Melanocyte of skin (primary cell): Measurements from ENCODE around the gene ANO9. TPM values are rescaled to one million over a fixed set of nuclear protein-coding genes. Genes with fewer than 3 reads are reported as not detected.

ENCODE experiments used
- small RNA-seq, 2 donors: library from RNA; depleted of rRNA; stranded (forward); fragments of <200 nt; gene quantifications; one replicate each; pipeline ENCODE3, GENCODE V24; 2012
- total RNA-seq, 2 donors: library from RNA; depleted of rRNA; stranded (reverse); fragments of >200 nt; gene quantifications; 2 replicates each; pipeline ENCODE4 v1.2.3, GENCODE V29; 2012

The ANO9 gene, protein sequence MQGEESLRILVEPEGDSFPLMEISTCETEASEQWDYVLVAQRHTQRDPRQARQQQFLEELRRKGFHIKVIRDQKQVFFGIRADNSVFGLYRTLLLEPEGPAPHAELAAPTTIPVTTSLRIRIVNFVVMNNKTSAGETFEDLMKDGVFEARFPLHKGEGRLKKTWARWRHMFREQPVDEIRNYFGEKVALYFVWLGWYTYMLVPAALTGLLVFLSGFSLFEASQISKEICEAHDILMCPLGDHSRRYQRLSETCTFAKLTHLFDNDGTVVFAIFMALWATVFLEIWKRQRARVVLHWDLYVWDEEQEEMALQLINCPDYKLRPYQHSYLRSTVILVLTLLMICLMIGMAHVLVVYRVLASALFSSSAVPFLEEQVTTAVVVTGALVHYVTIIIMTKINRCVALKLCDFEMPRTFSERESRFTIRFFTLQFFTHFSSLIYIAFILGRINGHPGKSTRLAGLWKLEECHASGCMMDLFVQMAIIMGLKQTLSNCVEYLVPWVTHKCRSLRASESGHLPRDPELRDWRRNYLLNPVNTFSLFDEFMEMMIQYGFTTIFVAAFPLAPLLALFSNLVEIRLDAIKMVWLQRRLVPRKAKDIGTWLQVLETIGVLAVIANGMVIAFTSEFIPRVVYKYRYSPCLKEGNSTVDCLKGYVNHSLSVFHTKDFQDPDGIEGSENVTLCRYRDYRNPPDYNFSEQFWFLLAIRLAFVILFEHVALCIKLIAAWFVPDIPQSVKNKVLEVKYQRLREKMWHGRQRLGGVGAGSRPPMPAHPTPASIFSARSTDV
- total RNA-seq = under 1 TPM in 1 of 2 donors, not detected in 1; under 0.01 TPM

DNA sequence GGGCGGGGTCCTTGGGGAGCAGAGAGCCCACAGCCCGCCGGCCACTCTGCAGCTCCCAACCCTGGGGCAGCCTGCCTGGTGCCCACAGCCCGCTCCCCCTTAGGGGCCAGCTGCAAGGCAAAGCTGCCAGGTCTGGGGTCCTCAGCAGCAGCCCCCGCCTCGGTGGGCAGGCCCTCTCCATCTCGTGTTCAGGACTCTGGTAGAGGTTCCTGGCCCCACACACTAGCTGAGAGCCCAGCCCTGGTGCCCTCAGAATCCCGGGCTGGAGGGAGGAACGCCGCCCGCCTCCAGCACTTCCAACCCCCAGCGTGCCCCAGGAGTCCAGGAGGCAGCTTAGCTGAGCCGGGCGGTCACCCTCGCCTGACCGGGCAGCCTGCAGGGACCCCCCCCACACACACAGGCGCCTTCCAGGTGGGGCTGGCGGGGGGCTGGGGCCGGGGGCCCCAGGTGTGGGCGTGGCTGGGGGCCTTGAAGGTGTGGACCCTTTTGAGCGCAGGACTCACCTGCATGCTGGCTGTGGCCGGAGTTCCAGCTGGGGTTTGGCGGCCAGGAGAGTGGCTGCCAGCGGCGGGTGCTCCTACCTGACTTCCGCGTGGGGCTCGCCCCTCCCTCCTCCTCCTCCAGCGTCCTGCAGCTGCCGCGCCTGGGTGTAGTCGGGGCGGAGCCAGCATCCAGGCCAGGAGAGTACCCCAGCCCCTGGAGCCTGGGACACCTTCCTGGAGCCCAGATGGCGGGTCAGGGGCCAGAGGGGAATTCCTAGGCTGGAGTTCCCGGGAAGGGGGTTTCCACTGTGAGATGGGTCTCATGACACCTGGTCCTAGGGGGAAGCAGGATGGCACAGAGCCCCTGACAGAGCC, at the start of gene ANO9:
Gene ANO9, minus strand, starts transcription at position 594 of the 857 bp plus-strand sequence. Its CDS starts 85 bp downstream, at position 509.

DNA sequence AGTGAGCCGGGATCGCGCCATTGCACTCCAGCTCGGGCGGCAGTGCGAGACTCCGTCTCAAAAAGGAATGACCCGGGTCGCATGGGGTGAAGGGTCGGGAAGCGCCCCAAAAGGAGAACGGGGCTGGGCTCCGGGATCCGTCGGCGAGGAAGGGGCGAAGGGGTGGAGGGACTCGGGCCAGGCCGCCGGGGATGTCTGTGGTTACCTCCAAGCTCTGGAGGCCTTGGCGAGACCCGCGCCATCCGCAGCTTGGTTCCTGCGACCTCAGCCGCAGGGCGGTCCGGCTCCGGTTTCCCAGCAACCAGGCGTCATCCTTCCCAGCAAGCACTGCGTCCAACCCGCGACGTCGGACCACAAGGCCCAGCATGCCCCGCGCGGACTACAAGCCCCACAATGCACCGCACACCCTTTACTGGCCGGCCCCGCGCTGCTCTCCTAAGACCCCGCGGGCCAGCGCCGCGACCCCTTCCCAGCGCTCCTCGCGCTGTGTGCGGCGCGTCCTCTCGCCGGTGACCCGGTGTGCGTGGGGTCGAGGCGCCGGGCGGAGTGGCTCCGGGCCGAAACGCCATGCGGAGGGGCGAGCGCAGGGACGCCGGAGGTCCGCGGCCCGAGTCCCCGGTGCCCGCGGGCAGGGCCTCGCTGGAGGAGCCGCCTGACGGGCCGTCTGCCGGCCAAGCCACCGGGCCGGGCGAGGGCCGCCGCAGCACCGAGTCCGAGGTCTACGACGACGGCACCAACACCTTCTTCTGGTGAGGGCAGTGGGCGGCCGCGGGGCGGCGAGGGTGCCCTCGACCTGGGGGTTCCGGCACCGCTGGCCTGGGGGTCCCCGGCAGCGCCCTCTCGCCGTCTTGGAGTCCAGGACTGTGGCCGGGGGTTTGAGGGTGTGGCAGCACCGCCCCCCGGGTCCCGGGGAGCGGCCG, 8.3 kb upstream of the ANO9 start, which contains the start of gene PTDSS2:
Gene PTDSS2, plus strand, starts transcription at position 391 of the 920 bp plus-strand sequence. Its CDS starts 177 bp downstream, at position 568.

DNA sequence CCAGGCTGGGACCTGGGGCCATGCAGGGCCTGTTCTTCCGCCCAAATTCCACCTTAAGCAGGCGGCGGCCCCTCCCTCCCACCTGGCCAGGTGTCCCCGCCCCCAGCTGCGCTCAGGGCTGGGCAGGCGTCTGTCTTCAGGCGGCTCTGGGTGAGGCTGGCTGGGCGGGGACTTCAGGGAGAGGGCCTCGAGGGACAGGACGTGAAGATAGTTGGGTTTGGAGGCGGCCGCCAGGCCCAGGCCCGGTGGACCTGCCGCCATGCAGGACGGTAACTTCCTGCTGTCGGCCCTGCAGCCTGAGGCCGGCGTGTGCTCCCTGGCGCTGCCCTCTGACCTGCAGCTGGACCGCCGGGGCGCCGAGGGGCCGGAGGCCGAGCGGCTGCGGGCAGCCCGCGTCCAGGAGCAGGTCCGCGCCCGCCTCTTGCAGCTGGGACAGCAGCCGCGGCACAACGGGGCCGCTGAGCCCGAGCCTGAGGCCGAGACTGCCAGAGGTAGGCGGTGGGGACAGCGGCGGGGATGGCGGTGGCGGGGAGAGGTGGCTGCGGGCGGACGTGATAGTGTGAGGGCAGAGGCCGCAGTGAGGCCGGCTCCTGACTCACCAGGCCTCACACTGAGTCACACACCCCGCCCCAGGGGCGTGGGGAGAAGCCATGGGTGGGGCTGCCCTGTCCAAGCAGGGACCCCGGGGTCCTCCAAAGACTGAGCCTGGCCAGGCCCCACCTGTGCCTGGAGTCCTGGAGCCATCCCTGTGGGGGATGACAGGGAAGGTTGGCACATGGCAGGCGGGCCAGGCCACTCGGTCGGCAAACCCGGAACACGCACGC, 47.6 kb downstream of the ANO9 start, which contains the start of gene PKP3:
Gene PKP3, plus strand, starts transcription at position 176 of the 824 bp plus-strand sequence. Its CDS starts 84 bp downstream, at position 260.

DNA sequence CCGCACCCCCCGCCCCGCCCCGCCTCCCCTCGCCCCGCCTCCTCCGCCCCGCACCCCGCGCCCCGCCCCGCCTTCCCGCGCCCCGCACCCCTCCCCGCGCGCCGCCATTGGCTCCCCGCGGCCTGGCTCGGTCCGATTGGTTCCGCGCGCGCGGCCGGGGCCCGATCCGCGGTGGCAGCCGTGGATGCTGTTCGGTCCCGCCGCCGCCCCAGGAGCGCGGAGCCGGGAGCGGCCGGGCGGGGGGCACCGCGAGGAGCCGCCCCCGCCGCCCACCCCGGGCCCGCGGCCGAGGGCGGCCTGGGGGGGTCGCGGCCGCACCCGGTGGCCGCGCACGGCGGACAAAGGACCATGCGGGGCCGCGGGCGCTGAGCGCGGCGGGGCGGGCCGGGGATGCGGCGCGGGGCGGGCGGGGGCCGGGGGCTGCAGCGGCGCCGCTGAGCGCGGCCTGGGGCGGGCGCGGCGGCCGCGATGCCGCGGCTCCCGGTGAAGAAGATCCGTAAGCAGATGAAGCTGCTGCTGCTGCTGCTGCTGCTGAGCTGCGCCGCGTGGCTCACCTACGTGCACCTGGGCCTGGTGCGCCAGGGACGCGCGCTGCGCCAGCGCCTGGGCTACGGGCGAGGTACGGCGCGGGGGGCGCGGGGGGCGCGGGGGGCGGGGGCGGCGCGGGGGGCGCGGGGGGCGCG, 72.3 kb downstream of the ANO9 start, which contains the start of gene B4GALNT4:
Gene B4GALNT4, plus strand, starts transcription at position 164 of the 683 bp plus-strand sequence. Its CDS starts 305 bp downstream, at position 469.

Small RNA genes lying within 50 kb of the gene (small RNA-seq; reads per million reads assigned to genes)
- 0 reads per million in 2 donors for gene RN7SL838P

Other genes with a start within 250 kb of the ANO9 start
- not detected for gene SCGB1C1, start 248.9 kb downstream of the ANO9 start, total RNA-seq
- gene BET1L, start 234.6 kb downstream of the ANO9 start, total RNA-seq = 10 to 100 TPM in 1 of 2 donors, 1 to 10 TPM in 1; 10.0 to 11.7 TPM
- 10 to 100 TPM; 91.2 to 96.4 TPM for gene RIC8A, start 234.3 kb downstream of the ANO9 start, total RNA-seq
- 1 to 10 TPM; 6.3 to 6.5 TPM for gene SIRT3, start 205.7 kb downstream of the ANO9 start, total RNA-seq
- 100 to 1,000 TPM; 109 to 159 TPM for gene PSMD13, start 205.0 kb downstream of the ANO9 start, total RNA-seq
- under 1 TPM in 1 of 2 donors, not detected in 1; under 0.01 TPM for gene NLRP6, start 163.6 kb downstream of the ANO9 start, total RNA-seq
- 1 to 10 TPM; 3.4 to 5.7 TPM for gene PGGHG, start 152.9 kb downstream of the ANO9 start, total RNA-seq
- not detected for gene IFITM5, start 142.5 kb downstream of the ANO9 start, total RNA-seq
- gene IFITM2, start 134.2 kb downstream of the ANO9 start, total RNA-seq = 10 to 100 TPM; 29.6 to 48.5 TPM
- 100 to 1,000 TPM; 611 to 715 TPM for gene IFITM1, start 128.0 kb downstream of the ANO9 start, total RNA-seq
- 100 to 1,000 TPM; 292 to 341 TPM for gene IFITM3, start 121.2 kb downstream of the ANO9 start, total RNA-seq
- gene B4GALNT4, start 72.5 kb downstream of the ANO9 start, total RNA-seq = 10 to 100 TPM in 1 of 2 donors, 1 to 10 TPM in 1; 5.0 to 15.8 TPM
- gene PKP3, start 47.8 kb downstream of the ANO9 start, total RNA-seq = 1 to 10 TPM; 1.3 to 1.4 TPM
- 10 to 100 TPM; 29.6 to 54.7 TPM for gene SIGIRR, start 27.0 kb downstream of the ANO9 start, total RNA-seq
- 10 to 100 TPM; 38.9 to 44.0 TPM for gene PTDSS2, start 8.3 kb upstream of the ANO9 start, total RNA-seq
- 100 to 1,000 TPM; 203 to 262 TPM for gene RNH1, start 65.2 kb upstream of the ANO9 start, total RNA-seq
- 10 to 100 TPM; 29.6 to 64.6 TPM for gene HRAS, start 93.6 kb upstream of the ANO9 start, total RNA-seq
- gene LRRC56, start 95.5 kb upstream of the ANO9 start, total RNA-seq = under 1 TPM; under 0.01 to 0.33 TPM
- gene LMNTD2, start 118.7 kb upstream of the ANO9 start, total RNA-seq = 1 to 10 TPM in 1 of 2 donors, under 1 TPM in 1; 0.67 to 1.4 TPM
- 1 to 10 TPM; 2.1 to 7.3 TPM for gene RASSF7, start 119.0 kb upstream of the ANO9 start, total RNA-seq
- gene PHRF1, start 134.5 kb upstream of the ANO9 start, total RNA-seq = 10 to 100 TPM; 21.7 to 32.3 TPM
- gene IRF7, start 173.9 kb upstream of the ANO9 start, total RNA-seq = 100 to 1,000 TPM; 148 to 177 TPM
- gene CDHR5, start 182.9 kb upstream of the ANO9 start, total RNA-seq = not detected
- not detected for gene SCT, start 185.2 kb upstream of the ANO9 start, total RNA-seq
- not detected for gene DRD4, start 195.3 kb upstream of the ANO9 start, total RNA-seq